Right kidney (tissue), 1 donor: ENCODE data around the gene KRTAP5-6.
"Not testable (repeated sequence)": the region's sequence is repeated elsewhere in the genome, so short reads cannot be mapped to it uniquely, and the experiment has no call there.

Source experiments
- DNase-seq: peaks from one replicate; pipeline ENCODE4 v3.0.0-alpha.2; 2016

The KRTAP5-6 gene

DNA sequence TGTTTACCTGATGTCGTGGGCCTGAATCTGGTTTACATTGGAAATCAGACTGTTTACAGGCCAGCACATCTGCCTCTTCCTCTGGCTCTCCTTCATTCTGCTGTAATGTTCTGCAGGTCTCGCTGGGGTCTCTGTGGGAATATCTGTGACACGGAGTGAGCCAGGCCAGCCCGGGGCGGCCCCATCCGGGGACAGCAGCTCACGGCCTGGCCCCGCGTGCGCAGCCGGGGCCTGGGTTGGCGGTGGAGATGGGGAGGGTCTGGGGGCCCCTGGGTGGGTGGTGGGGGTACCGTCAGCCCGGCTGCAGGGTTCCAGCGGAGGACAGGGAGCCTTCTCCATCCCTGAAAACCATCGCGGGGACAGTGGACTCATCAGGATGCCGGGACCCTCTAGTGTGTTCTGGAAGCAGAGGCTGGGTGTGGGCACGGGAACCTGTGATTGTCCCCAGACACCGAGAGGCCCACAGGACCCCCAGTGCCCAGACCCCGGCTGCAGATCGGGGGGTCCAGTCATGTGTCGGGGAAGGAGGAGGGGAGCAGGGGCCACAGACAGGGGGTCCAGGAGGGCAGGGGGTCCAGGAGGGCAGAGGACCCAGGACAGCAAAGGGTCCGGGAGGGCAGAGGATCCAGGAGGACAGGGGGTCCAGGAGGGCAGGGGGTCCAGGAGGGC is 13.0 kb upstream of the KRTAP5-6 start:
- DNase-seq, result not testable (repeated sequence)

DNA sequence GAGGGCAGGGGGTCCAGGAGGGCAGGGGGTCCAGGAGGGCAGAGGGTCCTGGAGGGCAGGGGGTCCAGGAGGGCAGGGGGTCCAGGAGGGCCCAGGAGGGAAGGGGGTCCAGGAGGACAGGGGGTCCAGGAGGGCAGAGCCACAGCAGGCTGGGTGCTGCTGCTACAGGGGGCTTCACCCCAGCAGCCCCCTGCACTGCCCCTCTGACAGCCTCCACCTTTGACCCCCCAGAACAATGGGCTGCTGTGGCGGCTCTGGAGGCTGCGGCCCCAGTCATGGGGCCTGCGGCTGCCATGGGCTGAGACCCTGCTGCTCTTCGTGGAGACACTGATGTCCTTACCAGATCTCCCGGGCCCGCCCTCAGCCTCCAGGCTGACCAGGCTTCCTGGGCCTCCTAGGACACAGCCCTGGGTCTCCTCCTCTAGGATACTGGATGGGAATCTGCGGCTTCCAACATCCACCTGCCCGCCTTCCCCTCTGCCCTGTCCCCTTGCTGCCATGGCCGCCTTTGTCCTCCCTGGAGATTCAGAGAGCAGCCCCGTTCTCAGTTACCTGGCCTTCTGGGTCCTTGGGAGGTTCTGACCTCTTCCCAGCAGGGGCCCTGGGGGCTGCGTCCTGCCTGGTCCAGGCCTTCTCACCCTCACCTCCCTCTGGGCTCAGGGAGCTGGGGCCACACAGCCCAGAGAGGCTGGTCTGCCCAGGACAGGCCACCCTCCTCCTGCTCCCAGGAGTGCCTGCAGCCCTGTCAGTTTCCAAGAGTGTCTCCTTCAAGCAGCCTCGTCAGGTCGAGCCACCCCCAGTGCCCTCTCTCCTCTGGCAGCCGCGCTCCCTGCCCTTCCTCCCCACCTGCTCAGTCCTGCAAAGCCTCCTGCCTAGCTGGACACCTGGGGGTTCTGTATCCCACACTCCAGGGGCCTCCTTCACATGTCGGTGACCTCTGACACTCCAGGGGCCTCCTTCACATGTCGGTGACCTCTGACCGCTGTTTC is 11.8 kb upstream of the KRTAP5-6 start:
- DNase-seq, result not testable (repeated sequence)

DNA sequence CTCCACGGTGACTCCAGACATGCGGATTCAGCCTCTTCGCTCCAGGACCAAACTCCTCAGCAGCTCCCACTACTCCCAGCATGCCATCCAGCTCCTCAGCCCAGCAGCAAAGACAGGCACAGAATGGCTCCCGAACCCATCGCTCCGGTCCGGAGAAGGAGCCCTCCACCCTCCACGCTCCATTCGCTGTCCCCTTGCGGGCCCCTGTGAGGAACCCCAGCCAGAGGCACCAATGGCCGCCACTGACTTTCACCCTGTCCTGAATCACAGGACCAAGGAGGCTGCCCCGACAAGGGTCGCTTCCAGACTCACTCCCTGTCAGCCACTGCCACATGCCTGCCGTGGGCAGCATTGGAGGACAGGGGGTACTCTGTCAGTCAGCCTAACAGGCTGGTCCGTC is 10.8 kb upstream of the KRTAP5-6 start:
- DNase-seq, result not testable (repeated sequence)

DNA sequence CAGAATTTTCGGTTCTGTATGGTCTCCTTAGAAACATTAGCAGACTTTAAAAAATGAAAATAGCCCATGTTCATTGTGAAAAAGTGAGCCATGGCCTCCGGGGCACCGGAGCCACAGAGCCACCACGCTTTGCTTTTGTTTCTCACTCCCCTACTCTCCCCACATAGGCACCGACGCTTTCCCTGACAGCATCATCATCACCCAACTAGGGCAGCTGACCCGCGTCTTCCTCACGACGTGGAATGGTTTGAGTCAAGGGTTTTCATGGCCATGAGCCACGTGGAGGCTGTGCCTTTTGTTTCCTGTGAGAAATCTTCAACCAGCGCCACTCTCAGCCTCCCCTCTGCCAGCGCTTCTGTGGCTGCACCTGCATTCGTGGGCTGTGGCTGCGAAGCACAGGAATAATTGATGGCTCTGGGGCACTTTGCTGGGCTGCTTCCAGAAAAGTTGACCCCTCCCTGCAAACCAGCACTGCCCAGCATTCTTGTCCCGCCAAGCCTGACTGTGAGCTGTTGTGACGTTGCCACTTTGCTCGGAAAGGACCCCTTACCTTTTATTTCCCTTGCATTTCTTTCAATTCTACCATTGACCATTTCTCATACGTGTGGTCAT is 8.6 kb upstream of the KRTAP5-6 start:
- not testable (repeated sequence) for DNase-seq

DNA sequence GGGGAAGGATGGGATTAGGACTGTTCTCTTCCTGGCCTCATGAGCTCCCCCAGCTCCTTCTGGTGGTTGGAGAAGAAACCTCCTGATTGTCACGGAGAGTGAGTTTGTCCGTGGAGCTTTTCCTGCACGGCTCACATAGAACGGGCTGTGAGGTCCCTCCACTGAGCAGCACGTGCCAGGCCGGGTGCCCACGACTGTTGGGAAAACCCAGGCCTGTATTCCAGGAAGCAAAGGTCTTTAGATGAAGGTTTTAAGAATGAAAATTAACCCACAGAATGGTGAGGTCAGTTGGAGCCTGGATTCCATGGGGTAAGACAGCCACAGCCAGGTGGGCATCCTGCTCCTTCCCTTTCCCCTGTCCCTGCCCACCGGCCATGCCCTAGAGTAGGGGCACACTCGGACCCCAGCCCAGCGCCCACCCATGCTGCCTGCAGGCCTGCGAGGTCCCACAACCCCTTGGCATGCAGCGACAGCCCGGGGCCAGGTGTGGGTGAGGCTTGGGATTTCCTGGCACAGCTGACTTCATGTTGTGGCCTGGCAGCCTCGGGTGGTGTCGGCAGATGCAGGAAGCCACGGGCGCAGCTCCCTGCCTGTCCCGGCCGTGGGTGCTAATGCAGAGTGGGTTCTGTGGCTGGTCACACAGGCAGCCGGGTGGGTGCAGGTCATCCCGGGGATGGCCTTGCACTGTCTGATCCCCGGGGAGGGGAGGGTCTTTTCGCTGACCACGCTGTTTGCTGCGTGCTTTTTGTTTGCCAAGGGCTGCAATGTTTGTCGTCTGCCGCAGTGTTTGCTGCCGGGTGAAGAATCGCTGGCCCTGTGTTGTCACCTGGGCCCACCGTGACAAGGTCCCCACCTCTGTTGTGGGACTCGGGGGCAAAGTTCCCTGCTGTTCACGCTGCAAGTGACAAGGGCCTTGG is 7.5 kb upstream of the KRTAP5-6 start:
- DNase-seq, result not testable (repeated sequence)

DNA sequence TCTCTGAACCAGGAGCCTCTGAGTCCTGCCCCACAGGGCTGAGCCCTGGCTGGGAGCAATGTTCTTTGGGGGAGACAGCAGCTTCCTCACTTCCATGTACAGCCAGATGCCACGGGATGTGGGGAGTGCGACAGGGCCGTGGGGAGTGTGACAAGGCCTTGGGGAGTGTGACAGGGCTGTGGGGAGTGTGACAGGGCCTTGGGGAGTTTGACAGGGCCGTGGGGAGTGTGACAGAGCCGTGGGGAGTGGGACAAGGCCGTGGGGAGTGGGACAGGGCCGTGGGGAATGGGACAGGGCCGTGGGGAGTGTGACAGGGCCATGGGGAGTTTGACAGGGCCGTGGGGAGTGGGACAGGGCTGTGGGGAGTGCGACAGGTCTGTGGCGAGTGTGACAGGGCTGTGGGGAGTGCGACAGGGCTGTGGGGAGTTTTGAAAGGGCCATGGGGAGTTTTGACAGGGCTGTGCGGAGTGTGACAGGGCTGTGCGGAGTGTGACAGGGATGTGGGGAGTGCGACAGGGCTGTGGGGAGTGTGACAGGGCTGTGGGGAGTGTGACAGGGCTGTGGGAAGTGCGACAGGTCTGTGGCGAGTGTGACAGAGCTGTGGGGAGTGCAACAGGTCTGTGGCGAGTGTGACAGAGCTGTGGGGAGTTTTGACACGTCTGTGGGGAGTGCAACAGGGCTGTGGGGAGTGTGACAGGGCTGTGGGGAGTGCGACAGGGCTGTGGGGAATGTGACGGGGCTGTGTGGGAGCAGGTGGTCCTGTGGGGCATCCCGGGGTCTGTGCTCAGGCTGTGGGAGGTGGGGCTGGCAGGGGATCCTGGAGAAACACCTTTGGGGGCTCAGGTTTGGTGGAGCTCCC is 6.6 kb upstream of the KRTAP5-6 start:
- DNase-seq, result no peak

DNA sequence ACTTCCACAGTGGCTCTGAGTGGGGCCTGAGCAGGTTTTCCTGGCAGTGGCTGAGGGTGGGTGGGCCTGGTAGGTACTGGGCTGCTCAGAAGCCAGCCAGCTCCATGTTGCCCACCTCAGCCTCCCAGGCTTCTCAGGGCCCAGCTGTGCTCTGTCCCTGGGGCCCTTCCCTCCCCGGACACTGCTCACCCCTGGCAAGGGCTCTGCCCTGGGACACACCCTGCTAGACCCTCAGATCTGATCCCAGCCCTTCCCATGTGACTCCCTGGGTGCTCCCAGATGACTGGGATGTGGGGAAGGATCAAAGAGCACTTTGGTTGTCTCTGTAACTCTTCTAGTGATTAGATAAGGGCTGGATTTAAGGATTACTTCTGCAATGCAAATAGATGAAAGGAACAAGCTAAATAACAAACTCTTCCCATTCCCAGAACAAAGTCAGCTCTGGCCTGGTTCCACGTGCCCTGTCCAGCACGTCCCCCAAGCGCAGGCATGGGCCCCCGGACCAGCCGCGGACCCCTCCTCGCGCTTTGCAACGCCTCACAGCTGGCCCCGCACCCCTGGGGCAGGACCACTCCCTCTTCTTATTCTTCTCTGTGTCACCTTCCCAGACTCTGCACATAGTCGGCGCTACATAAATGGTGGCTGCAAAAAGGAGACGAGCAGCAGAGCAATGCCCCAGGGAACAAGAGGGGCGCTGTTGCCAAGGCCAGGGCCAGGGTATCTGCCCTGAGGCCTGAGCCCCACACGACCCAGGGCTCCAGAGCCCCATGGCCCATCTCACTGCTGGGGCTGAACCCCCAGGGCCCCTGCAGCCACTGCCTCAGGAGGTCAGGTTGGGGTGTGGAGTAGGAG is 5.7 kb upstream of the KRTAP5-6 start:
- DNase-seq, result no peak

DNA sequence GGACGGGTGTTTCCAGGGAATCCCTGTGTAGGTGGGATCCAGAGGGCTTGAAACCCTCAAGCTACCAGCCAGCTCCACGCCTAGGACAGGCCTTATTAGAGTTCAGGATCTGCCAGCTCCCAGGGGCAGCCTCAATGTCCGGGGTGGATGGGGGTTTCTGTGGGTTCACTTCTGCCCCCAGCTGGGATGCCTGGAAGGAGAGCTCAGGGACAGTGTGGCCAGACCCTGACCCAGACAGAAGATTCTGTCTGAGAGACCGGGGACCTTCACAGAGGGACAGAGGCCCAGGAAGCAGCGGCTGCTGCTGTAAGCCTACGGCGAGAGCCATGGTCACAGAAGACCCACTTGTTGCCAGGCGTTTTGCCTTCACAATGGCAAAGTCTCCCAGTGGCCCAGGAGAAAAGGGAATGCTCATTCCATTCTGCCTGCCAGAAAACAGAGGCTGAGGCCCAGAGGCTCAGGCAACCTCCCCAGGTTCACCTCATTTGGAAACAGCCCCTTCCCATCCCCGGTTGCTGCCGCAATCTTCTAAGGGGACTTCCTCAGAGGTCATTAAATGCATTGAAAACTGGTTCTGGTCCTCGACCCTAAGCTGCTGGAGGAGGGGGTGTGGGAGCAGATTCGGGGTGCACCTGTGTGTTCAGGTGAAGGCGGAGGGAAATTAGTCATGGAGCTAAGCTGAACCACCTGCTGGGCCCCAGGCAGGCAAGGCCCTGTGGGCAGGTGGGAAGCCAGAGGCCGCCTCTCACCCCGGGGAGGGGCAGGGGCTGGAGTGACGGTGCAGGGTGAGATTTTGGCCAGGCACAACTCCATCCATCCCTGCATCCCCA is 4.9 kb upstream of the KRTAP5-6 start:
- DNase-seq, result no peak

DNA sequence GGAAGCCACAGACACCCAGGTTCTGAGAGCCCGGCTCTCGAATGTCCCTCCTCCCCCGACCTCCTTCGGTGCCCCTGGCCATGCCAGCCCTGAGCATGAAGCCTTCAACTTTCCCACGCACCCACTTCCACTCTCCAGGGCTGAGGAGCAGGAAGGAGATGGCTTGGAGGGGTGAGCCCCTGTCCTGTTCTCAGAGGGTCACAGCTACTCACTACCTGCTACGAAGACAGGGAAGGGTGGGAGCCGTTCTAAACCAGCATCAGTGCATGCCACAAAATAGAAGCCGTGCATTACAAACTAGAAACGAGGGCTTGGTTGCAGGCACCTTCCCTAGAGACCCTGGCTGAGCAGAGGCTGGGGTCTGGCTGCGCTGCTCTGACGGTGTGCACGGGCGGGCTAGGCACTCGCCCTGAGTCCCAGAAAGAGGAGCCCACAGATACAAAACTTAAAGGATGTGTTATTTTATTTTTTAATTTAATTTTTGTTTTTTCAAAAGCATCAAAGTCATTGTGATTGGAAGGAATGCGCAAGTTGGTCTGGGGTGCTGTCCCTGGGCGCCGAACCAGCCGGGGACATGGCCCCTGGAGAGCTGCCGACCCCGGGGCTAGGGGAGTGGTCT is 4.2 kb upstream of the KRTAP5-6 start:
- no peak for DNase-seq

DNA sequence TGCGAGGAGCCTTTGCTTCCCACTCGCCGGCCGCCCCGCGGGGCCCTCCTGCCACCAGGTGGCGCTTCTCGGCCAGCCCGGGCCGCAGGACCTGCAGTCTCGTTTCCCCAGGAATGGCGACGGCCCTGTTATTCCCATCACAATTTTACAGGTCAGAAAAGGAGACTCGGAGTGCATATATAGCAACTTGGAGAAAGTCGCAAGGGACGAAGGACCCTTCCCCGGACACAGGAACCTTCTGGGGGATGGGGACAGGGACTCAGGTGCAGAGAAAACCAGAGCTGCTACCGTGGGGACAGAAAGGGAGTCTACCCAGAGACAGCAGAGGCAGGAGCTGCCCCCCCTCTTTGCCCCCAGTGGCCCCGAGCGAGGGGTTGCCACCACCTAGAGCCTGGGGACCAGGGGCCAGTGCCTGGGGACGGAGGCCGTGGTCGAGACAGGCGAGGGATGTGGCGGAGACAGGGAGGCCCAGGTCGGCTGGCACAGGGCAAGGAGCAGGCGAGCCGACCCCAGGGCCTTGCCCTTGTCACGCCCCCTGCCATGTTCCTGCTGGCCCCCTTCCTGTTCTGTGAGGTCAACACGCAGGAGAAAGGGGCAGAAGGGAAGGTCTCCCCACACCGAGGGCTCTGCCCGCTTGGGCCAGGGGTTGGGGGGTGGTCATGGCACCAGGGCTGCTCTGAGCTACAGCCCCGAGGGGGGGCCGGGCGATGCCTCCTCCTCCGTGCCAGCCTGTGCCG is 3.5 kb upstream of the KRTAP5-6 start:
- peak; percentile 77 for DNase-seq

DNA sequence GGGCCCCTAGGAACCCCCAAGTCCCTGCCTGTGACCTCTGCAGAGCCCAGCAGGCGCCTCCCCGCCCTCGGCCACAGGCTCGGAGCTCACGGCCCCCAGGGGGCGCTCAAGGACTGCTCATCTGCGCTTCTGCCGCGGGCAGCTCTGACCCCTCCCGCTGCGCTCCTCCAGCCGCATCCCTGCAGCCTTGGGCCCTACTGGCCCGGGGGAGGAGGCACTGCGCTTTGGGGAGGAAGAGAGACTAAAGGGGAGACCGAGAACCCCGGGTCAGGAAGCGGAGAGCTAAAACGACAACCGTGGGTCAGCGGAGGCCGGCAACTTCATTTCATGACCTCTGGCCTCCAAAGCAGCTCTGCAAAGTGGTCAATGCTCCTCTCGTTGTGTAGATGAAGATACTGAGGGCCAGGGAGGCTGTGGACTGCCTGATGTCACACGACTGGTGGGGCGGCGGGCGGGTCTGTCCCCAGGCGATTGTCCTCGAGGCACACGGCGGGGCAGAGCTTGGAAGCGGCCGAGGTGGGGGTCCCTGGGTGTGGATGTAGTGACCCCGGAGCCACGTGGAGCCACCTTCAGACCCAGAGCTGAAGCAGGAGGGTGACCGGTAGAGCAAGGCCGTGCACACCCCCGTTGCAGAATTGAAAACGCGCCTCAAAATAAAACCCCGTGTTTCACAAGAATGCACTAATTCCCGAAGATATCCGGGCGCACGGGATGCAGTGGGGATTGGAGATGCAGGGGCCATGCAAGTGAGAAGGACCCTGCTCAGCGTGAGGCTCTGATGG is 2.7 kb upstream of the KRTAP5-6 start:
- peak; percentile 83 for DNase-seq

DNA sequence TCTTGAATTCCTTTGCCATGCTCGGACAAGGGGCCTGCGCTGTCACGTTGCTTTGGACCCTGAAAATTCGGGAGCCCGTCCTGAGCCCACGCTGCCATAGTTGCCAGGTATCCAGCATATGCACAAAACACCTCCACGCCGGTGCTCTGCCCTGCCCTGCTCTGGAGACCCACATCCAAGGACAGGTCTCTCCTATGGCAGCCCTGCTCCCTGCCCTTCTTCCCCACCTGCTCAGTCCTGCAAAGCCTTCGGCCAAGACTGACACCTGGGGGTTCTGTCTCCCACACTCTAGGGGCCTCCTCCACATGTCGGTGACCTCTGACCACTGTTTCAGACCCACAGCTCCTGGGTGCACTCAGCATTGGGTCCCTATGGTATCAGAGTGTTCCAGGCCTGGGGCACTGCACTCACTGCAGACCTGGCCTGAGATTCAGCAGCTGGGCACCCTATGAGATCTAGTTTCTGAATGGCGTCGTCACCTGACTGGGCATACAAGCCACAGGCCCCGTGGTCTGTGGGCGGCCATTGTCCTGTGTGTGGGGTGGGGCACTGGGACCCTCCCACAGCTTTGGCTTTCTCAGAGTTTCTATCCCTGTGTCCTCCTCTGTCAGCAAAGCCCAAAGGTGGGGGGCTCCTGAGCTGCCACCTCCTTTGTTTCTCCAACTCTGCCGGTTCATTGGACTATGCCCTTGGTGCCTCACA is 2.0 kb upstream of the KRTAP5-6 start:
- DNase-seq, result no peak

DNA sequence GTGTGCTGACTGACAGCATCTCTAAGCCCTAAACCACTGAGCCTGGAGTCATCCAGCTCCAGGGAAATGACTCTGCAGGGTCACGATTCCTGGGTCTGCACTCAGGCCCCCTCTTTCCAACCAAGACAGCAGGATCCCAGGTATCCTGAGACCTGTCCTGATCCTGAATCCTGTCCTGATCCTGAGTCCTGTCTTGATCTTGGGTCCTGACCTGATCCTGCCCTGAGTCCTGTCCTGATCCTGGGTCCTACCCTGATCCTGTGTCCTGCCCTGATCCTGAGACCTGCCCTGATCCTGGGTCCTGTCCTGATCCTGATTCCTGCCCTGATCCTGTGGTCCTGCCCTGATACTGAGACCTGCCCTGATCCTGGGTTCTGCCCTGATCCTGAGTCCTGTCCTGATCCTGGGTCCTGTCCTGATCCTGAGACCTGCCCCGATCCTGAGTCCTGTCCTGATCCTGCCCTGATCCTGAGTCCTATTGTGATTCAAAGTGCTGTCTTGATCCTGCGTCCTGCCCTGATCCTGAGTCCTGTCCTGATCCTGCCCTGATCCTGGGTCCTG is 1.4 kb upstream of the KRTAP5-6 start:
- no peak for DNase-seq

DNA sequence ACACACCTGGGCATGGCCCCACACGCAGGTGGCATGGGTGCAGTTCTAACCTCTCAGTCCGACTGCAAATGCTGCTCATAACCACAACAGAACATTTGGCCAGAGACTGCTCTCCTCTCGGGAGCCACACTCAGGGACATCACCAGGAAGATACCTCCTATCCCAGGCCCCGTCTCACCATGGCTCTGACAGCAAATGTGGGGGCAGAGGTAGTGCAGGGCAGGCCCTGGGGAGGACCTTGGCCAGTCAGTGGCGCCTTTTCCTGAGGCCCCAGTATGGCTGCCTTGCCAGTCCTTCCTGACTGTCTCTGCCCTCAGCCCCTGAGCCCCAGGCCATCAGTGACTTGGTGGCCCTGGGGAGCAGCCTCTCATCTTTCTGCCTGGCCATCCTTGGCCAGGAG is 2.8 kb downstream of the KRTAP5-6 start:
- no peak for DNase-seq

DNA sequence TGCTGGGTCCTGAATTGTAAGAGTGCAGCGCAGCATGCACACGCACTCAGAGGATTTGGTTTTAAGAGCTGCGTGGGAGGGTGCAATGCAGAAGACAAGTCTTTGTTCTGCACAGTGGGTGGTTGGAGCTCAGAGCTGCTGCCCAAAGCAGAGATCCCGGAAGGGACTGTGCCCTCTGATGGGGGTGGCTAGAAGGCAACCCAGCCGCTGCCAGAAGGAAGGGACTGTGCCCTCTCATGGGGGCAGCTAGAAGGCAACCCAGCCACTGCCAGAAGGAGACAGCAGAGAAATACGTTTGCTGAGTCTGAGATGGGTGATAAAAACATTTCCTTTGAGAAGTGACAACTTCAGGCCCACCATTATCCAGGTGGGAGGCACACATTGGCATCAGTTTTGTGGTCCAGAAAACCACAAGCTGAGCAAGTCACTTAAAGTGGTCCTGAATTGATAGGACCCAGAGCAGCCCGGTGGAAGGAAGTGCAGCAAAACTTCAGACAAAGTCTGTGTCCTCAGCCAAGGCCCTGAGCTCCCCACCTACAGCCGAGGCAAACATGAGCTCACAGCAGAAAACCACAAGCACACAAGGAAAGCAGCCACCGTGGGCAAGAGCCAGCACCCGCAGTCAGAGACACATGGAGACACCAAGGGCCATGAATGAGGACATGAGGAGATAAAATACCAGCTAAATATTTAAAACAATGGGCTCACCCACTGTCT is 4.3 kb downstream of the KRTAP5-6 start:
- no peak for DNase-seq
